Small intestine (tissue), 7 donors: ENCODE data around the gene NR2E1. TPM values are rescaled to one million over a fixed set of nuclear protein-coding genes. Genes with fewer than 3 reads are reported as not detected.
A peak's percentile ranks its signal among the peaks of the same experiment; 100 is the strongest.

Experiments
- DNase-seq, 2 donors: peaks; one replicate each; pipeline versions ENCODE4 v3.0.0 to v3.0.0-alpha.2; 2013
- FAIRE-seq: peaks from 2 replicates; lab custom pipeline; 2012; peaks lifted over from hg19 to GRCh38; lab: Jason Lieb, UNC
- H3K27ac ChIP-seq, 3 donors: one replicate each; pipeline ENCODE4 v1.5.1; 2013; ENCODE audit warnings: low read length in 2 of 3, mild to moderate bottlenecking in 2 of 3, control low read depth in 1 of 3, inconsistent platforms in 1 of 3, low read depth in 1 of 3, moderate library complexity in 1 of 3
- H3K27me3 ChIP-seq, 3 donors: one replicate each; pipeline ENCODE4 v1.6.1; 2013; ENCODE audit warnings: low read length in 3 of 3, inconsistent platforms in 1 of 3; ENCODE audit not compliant: control insufficient read depth in 3 of 3, insufficient read depth in 3 of 3
- H3K36me3 ChIP-seq, 3 donors: one replicate each; pipeline ENCODE4 v1.6.1; 2013; ENCODE audit warnings: low read length in 3 of 3, inconsistent platforms in 1 of 3, low read depth in 1 of 3, mild to moderate bottlenecking in 1 of 3, moderate library complexity in 1 of 3; ENCODE audit not compliant: control insufficient read depth in 3 of 3, insufficient read depth in 2 of 3
- H3K4me1 ChIP-seq, 3 donors: one replicate each; pipeline ENCODE4 v1.6.1; 2013; ENCODE audit warnings: low read length in 2 of 3, inconsistent platforms in 1 of 3, low read depth in 1 of 3, mild to moderate bottlenecking in 1 of 3, moderate library complexity in 1 of 3; ENCODE audit not compliant: control insufficient read depth in 3 of 3, insufficient read depth in 2 of 3
- H3K4me3 ChIP-seq, 3 donors: one replicate each; pipeline ENCODE4 v1.5.1; 2013; ENCODE audit warnings: low read length in 3 of 3, control low read depth in 1 of 3, inconsistent platforms in 1 of 3, low read depth in 1 of 3, mild to moderate bottlenecking in 1 of 3, moderate library complexity in 1 of 3
- H3K9me3 ChIP-seq, 2 donors: one replicate each; pipeline ENCODE4 v1.6.1; 2013; ENCODE audit warnings: low read depth in 1 of 2, low read length in 1 of 2; ENCODE audit not compliant: control insufficient read depth in 2 of 2, insufficient read depth in 1 of 2
- WGBS, 3 donors: extraction: QIAGEN DNeasy Blood & Tissue Kit; methylation state at CpG; one replicate each; pipeline ENCODE4 v1.1.7; 2013; 5-methylcytosine and 5-hydroxymethylcytosine counted together
- polyA plus RNA-seq, 4 donors: library from polyadenylated mRNA; stranded (reverse) in 3 of 4; unstranded in 1 of 4; fragments of 200-250 nt in 3 of 4; fragments of 120-200 nt in 1 of 4; gene quantifications; one replicate each; pipeline versions ENCODE4 v1.2.1 to v1.2.3, GENCODE V29; 2013
- donor health status: healthy with polysubstance abuse.
- donor health status: control.
- donor health status: control.
- donor health status: Bipolar disorder and iron deficiency.
- donor health status: healthy.

NR2E1 gene
- polyA plus RNA-seq, 4 donors, result 0.04 TPM; not detected in 3

DNA sequence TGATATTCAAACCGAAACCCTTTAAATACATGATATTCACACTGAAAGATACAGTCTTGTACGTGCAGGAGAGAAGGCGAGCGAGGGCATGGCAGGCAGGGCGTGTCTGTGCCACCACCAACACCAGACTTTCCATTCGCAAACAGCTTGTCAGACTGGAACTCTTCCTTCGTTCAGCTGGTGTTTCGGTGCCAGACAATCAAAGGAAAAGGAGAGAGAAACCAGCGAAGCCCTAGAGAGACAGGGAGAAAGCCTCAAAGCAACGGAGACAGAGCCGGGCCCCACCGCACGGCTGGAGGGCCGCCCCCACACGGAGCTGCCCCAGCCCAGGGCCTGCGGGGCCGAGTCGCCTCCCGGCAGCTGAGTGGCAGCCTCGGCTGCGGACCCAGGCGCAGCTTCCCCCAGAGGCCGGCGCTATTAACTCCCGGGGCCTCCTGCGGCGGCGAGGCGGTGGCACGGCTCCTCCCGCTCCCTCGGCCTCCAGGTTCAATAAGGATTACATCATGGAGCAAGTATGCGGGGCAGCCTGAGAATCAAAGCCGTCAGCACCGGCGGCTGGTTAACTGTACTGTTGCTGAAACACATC lies 32.1 kb upstream of the NR2E1 start:
- Histone ChIP-seq H3K4me1 (peaks cover 0 to 8% (median 5%) of the 10 kb centered on the region in 3 donors), H3K9me3 (no peaks in the 10 kb centered on the region), H3K4me3 (peak overlapping the region in 2 of 3 donors; percentile 29 to 46), H3K27ac (peak overlapping the region in 1 of 3 donors; percentile 65), H3K36me3 (no peaks in the 10 kb centered on the region), H3K27me3 (peaks cover 0 to 31% (median 11%) of the 10 kb centered on the region in 3 donors)
- FAIRE-seq (no peak), DNase-seq (peak; percentile 81 to 93)
- 2 to 5% (median 2%) methylated on average over 36 of the region's 36 CpGs for WGBS, 3 donors

GRCh38 chr6:108134213-108134970 lies 31.4 kb upstream of the NR2E1 start:
- Histone ChIP-seq H3K4me1 (peaks cover 0 to 8% (median 5%) of the 10 kb centered on the region in 3 donors), H3K9me3 (no peaks in the 10 kb centered on the region), H3K27ac (no peak overlapping the region), H3K36me3 (no peaks in the 10 kb centered on the region), H3K27me3 (peaks cover 0 to 30% (median 11%) of the 10 kb centered on the region in 3 donors), H3K4me3 (peak overlapping the region in 2 of 3 donors; percentile 1 to 46)
- FAIRE-seq (no peak), DNase-seq (no peak)
- 15 to 28% (median 26%) methylated on average over 18 of the region's 18 CpGs for WGBS, 3 donors

DNA sequence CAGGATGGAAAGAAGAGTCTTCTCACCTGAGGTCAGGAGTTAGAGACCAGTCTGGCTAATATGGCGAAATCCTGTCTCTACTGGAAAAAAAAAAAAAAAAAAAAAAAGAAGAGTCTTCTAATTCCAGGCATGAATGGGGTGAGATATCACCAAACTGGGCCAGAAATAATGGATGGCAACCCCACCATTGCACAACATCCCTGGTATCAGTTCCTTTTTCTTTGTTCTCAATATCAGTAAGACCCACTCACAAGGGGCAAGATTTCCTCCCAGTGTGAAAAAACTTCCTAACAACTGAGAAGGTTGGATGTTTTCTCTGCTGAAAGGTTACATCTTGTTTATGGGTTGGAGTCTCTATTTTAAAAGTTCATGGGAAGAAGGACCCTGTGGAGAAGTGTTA lies 23.6 kb upstream of the NR2E1 start:
- no peak overlapping the region for H3K4me3 ChIP-seq
- H3K4me1 ChIP-seq, result no peaks in the 10 kb centered on the region
- WGBS, 3 donors, result 73 to 89% (median 88%) methylated on average over 1 of the region's 1 CpG
- no peak for DNase-seq
- peaks cover 0 to 9% (median 4%) of the 10 kb centered on the region in 3 donors for H3K27me3 ChIP-seq
- H3K36me3 ChIP-seq, result no peaks in the 10 kb centered on the region
- no peak for FAIRE-seq
- H3K9me3 ChIP-seq, result no peaks in the 10 kb centered on the region
- H3K27ac ChIP-seq, result no peak overlapping the region

DNA sequence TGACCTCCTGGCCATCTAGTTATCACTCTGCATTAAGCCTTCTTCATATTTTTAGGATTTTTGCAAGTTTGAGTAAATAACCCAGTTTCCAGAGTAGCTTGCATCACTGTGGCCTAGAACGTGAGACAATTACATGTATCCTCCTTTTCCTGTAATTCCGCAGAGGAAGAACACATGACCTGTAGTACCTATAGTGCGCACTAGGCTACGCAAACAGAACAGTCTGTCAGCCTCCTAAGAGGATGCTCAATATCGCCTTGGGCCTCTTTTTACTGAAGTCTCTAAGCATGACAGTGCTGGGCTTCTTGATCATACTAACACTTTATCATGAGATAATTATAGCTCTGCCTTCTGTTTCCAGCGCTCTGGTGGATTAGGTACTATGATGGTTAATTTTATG lies 20.2 kb upstream of the NR2E1 start:
- no peak for FAIRE-seq
- no peak for DNase-seq
- no peak overlapping the region for H3K4me3 ChIP-seq
- 85 to 90% (median 89%) methylated on average over 6 of the region's 6 CpGs for WGBS, 3 donors
- H3K27ac ChIP-seq, result no peak overlapping the region
- peaks cover 0 to 3% of the 10 kb centered on the region in 2 donors for H3K9me3 ChIP-seq
- no peaks in the 10 kb centered on the region for H3K36me3 ChIP-seq
- H3K27me3 ChIP-seq, result peaks cover 0 to 21% (median 7%) of the 10 kb centered on the region in 3 donors
- no peaks in the 10 kb centered on the region for H3K4me1 ChIP-seq

- Histone ChIP-seq H3K9me3 (peaks cover 0 to 3% of the 10 kb centered on the region in 2 donors), H3K36me3 (no peaks in the 10 kb centered on the region), H3K4me1 (peaks cover 0 to 6% (median 0%) of the 10 kb centered on the region in 3 donors), H3K4me3 (no peak overlapping the region), H3K27me3 (peaks cover 0 to 63% (median 28%) of the 10 kb centered on the region in 3 donors), H3K27ac (no peak overlapping the region)
- no peak for DNase-seq
- 82 to 89% (median 85%) methylated on average over 4 of the region's 4 CpGs for WGBS, 3 donors
- no peak for FAIRE-seq
Measured at GRCh38 chr6:108152446-108152845, 13.4 kb upstream of the NR2E1 start.

DNA sequence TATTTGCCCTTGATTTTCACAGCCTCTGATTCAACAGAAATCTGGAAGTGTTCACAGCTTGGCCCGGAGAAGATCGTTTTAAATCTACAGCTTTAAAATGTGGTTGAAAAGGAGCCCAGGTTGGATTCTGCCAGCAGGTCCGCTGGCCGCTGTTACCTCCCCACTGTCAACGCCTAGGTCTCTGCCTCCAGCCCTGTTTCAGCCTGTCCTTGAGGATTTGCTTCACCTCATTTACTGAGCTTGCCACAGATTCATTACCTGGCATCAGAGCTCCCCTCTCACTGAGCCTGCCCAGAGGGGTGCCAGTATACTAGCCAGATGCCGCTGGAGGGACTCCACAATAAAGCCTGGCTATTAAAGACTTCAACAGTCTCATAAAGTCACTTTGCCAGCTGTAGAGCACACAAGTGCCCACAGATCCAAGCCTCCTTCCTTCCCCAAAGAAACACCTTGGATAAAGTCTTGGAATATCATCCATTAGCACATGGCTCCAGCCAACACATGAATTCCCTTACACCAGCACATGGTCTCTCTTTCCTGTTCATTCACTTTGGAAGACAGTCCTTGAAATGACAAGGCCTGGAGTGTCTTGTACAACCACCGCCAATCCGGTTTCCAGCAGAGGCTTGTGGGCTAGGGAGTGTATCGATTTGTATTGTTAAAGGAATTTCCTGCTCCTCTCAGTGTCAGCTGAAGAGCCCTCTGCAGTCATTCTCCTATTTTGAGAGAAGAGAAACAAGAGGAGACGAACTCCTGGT lies 9.5 kb upstream of the NR2E1 start:
- Histone ChIP-seq H3K36me3 (no peaks in the 10 kb centered on the region), H3K27me3 (peaks cover 3 to 74% (median 35%) of the 10 kb centered on the region in 3 donors), H3K9me3 (no peaks in the 10 kb centered on the region), H3K4me1 (peaks cover 0 to 7% (median 0%) of the 10 kb centered on the region in 3 donors), H3K27ac (no peak overlapping the region), H3K4me3 (no peak overlapping the region)
- no peak for DNase-seq
- FAIRE-seq, result no peak
- 17 to 22% (median 19%) methylated on average over 10 of the region's 10 CpGs for WGBS, 3 donors

DNA sequence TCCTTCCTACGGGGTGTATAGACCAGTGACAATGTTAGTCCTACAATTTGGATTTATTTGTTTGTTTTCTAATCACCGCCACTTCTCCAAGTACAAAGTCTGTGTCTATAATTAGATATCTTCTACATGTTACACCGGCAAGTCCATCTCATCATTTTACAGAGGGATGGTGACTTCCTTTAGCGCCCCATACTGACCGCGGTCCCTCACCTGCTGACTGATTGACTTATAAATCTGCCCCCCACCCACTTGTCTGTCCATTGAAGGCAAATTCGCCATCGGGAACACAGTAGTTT lies 8.9 kb upstream of the NR2E1 start:
- H3K4me3 ChIP-seq, result no peak overlapping the region

DNA sequence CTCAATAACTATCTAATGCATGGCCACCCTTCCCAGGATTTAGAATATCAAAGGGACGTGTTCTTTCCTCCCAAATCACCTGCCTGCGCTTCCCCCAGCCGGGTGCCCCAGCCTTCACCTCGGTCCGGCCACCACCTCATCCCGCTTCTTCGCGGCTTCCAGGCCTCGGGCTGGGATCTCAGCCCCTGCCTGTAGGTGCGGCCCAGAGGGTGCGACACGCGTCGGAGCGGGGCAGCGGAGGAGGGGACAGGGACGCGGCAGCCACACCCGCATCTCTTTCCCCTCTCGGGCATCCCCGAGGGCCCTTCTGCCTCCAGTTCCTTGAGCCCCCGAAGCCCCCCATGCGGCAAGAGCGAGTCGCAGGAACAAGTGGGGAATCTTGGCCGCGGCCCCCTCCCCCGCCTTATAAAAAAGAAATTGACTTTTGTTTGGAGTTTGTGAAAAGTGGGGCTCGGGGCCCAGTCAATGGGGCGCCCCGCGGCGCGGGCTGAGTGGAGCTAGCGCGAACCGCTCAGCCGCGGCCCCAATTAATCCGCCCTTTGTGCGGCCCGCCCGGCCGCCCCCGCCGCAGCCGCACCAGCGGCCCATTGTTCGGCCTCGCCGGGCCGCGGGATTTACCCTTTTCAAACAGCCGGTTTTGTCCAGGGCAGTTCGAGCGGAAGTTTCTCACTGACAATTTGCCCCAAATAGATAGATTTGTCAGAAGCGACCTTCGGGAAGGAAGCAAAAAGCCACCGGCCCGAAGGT lies 8.4 kb upstream of the NR2E1 start:
- H3K4me3 ChIP-seq, result peak overlapping the region in 1 of 3 donors; percentile 2
- no peak for FAIRE-seq
- no peak overlapping the region for H3K27ac ChIP-seq
- 2 to 5% (median 3%) methylated on average over 59 to 60 of the region's 60 CpGs for WGBS, 3 donors
- no peaks in the 10 kb centered on the region for H3K9me3 ChIP-seq
- no peaks in the 10 kb centered on the region for H3K36me3 ChIP-seq
- peaks cover 3 to 80% (median 44%) of the 10 kb centered on the region in 3 donors for H3K27me3 ChIP-seq
- DNase-seq, result peak in 1 of 2 donors; percentile 29
- H3K4me1 ChIP-seq, result peaks cover 0 to 7% (median 0%) of the 10 kb centered on the region in 3 donors

More for the DNA sequence above, 8.9 kb upstream of the NR2E1 start:
- no peaks in the 10 kb centered on the region for H3K36me3 ChIP-seq
- WGBS, 3 donors, result 3 to 9% (median 5%) methylated on average over 8 of the region's 8 CpGs
- H3K9me3 ChIP-seq, result no peaks in the 10 kb centered on the region
- H3K27ac ChIP-seq, result no peak overlapping the region
- peaks cover 3 to 77% (median 40%) of the 10 kb centered on the region in 3 donors for H3K27me3 ChIP-seq
- peaks cover 0 to 7% (median 0%) of the 10 kb centered on the region in 3 donors for H3K4me1 ChIP-seq
- FAIRE-seq, result no peak
- no peak for DNase-seq
